ENCODE data around the gene TLK2. TPM values are rescaled to one million over a fixed set of nuclear protein-coding genes. Genes with fewer than 3 reads are reported as not detected.

TLK2 gene
- polyA plus RNA-seq, 1 of the 3 experiments (the other 2 are of a cell fraction) = 51.9 TPM

- peaks cover 14% of the 10 kb centered on the region for H3F3A ChIP-seq (replicated peaks; ENCODE audit: insufficient read depth)
- H3K27ac ChIP-seq (ENCODE audit: low read depth in 2 of 2, low read length in 1 of 2) = peak overlapping the region; percentile 4 to 48; a peak in 2 of 4 replicates
- ChIA-PET CTCF (interaction anchor here (1.0 kb wide), 1 partner anchor 40 kb away, joined by 5 read pairs; no protein-coding TSS in a partner anchor), POLR2A (no interaction called here)
- H3K27me3 ChIP-seq (ENCODE audit: insufficient read depth) = no peaks in the 10 kb centered on the region
- no peak for TF ChIP-seq EZH2phosphoT487 (IDR thresholded peaks at IDR 0.05; ENCODE audit: borderline replicate concordance, low read depth)
- no peak for TF ChIP-seq NFIC (IDR thresholded peaks at IDR 0.05; ENCODE audit: borderline replicate concordance)
- no peak for TF ChIP-seq MEF2A (IDR thresholded peaks at IDR 0.05; ENCODE audit: borderline replicate concordance, low read depth)
- no peak for TF ChIP-seq FOXM1 (IDR thresholded peaks at IDR 0.05; ENCODE audit: low read depth)
- no peak for TF ChIP-seq FOXJ3 (CRISPR knock-in tag; IDR thresholded peaks at IDR 0.05)
- no peak for TF ChIP-seq TEAD4 (IDR thresholded peaks at IDR 0.05; ENCODE audit: borderline replicate concordance, insufficient read depth)
- no peak for TF ChIP-seq IRF3 (IDR thresholded peaks at IDR 0.05; ENCODE audit: low read depth, low read length)
- no peak for TF ChIP-seq RFX5 (IDR thresholded peaks at IDR 0.05; ENCODE audit: low read length)
- TF ChIP-seq MXI1 (IDR thresholded peaks at IDR 0.05; ENCODE audit: low read depth, low read length) = no peak
- TF ChIP-seq, protein P1, sequence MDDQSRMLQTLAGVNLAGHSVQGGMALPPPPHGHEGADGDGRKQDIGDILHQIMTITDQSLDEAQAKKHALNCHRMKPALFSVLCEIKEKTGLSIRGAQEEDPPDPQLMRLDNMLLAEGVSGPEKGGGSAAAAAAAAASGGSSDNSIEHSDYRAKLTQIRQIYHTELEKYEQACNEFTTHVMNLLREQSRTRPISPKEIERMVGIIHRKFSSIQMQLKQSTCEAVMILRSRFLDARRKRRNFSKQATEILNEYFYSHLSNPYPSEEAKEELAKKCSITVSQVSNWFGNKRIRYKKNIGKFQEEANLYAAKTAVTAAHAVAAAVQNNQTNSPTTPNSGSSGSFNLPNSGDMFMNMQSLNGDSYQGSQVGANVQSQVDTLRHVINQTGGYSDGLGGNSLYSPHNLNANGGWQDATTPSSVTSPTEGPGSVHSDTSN (IDR thresholded peaks at IDR 0.05) = no peak
- peaks cover 82% of the 10 kb centered on the region for H4K20me1 ChIP-seq (ENCODE audit: insufficient read depth)
- no peak overlapping the region for H2AFZ ChIP-seq (ENCODE audit: low read depth)
- H3K4me3 ChIP-seq (ENCODE audit: low read depth in 2 of 2, low read length in 1 of 2) = no peak overlapping the region
- no peaks in the 10 kb centered on the region for H3K9me3 ChIP-seq
- H3K4me1 ChIP-seq (ENCODE audit: control insufficient read depth in 1 of 2, insufficient read depth in 2 of 2, low read depth in 1 of 2, low read length in 1 of 2) = peaks cover 32 to 34% of the 10 kb centered on the region in 2 experiments; a peak in 3 of 4 replicates
- peak; percentile 9 for DNase-seq
- peaks cover 100% of the 10 kb centered on the region for H3K79me2 ChIP-seq (ENCODE audit: insufficient read depth)
- H3K9ac ChIP-seq = no peak overlapping the region
- peaks cover 5 to 7% of the 10 kb centered on the region in 2 experiments for H3K36me3 ChIP-seq (replicated peaks in 1 of 2; ENCODE audit: control insufficient read depth in 1 of 2, insufficient read depth in 2 of 2, low read length in 1 of 2)
- peak overlapping the region; percentile 28; the same call in 1 of the 2 replicates for H3K4me2 ChIP-seq
- WGBS (ENCODE audit: low lambda C conversion rate) = 91% methylated on average over 23 of the region's 27 CpGs
- no peaks in the 10 kb centered on the region for H3K9me2 ChIP-seq
Measured at GRCh38 chr17:62631936-62632924, 153.6 kb downstream of the TLK2 start.

- 82% methylated on average over 9 of the region's 9 CpGs for WGBS (ENCODE audit: low lambda C conversion rate)
- Histone ChIP-seq H3K27ac (ENCODE audit: low read depth in 2 of 2, low read length in 1 of 2) (no peak overlapping the region), H3K4me1 (ENCODE audit: control insufficient read depth in 1 of 2, insufficient read depth in 2 of 2, low read depth in 1 of 2, low read length in 1 of 2) (peaks cover under 1 to 12% of the 10 kb centered on the region in 2 experiments; a peak in 3 of 4 replicates), H3K9me3 (no peaks in the 10 kb centered on the region), H2AFZ (ENCODE audit: low read depth) (no peak overlapping the region), H3K9me2 (no peaks in the 10 kb centered on the region), H4K20me1 (ENCODE audit: insufficient read depth) (peaks cover 92% of the 10 kb centered on the region), H3K79me2 (ENCODE audit: insufficient read depth) (peaks cover 100% of the 10 kb centered on the region), H3K4me3 (ENCODE audit: low read depth in 2 of 2, low read length in 1 of 2) (no peak overlapping the region), H3K9ac (no peak overlapping the region), H3K27me3 (ENCODE audit: insufficient read depth) (no peaks in the 10 kb centered on the region), H3F3A (replicated peaks; ENCODE audit: insufficient read depth) (peaks cover 31% of the 10 kb centered on the region), H3K36me3 (replicated peaks in 1 of 2; ENCODE audit: control insufficient read depth in 1 of 2, insufficient read depth in 2 of 2, low read length in 1 of 2) (peaks cover 0 to 18% of the 10 kb centered on the region in 2 experiments), H3K4me2 (no peak overlapping the region)
- DNase-seq = no peak
- TF ChIP-seq FOXM1 (IDR thresholded peaks at IDR 0.05; ENCODE audit: low read depth) (no peak), TCF12 (IDR thresholded peaks at IDR 0.05) (no peak), RAD21 (IDR thresholded peaks at IDR 0.05; ENCODE audit: low read length) (no peak), IRF3 (IDR thresholded peaks at IDR 0.05; ENCODE audit: low read depth, low read length) (no peak), SMC3 (IDR thresholded peaks at IDR 0.05; ENCODE audit: low read depth, low read length) (no peak), RFX5 (IDR thresholded peaks at IDR 0.05; ENCODE audit: low read length) (no peak), GABPA (IDR thresholded peaks at IDR 0.05; ENCODE audit: low read depth) (no peak), RXRA (IDR thresholded peaks at IDR 0.05; ENCODE audit: borderline replicate concordance, low read depth) (no peak)
- TF ChIP-seq, protein P2, sequence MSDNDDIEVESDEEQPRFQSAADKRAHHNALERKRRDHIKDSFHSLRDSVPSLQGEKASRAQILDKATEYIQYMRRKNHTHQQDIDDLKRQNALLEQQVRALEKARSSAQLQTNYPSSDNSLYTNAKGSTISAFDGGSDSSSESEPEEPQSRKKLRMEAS (IDR thresholded peaks at IDR 0.05; ENCODE audit: low read depth) = no peak
- ChIA-PET CTCF (no interaction called here), POLR2A (interaction anchor here (1.8 kb wide), 1 partner anchor 9 kb away, joined by 5 read pairs; no protein-coding TSS in a partner anchor)
Measured at GRCh38 chr17:62637809-62638208, 159.2 kb downstream of the TLK2 start.

All from SK-N-SH (cell line).